Measurements from ENCODE around the gene NCK2.
"Not testable (repeated sequence)": the region's sequence is repeated elsewhere in the genome, so short reads cannot be mapped to it uniquely, and the experiment has no call there.

The NCK2 gene

GRCh38 chr2:105754994-105755393 is 10.3 kb downstream of the NCK2 start:
- DNase-seq (ENCODE audit: low read depth in 2 of 2), result no peak

- DNase-seq (ENCODE audit: low read depth in 2 of 2), result no peak
Measured at GRCh38 chr2:105755895-105756294, 11.2 kb downstream of the NCK2 start.

GRCh38 chr2:105756435-105756834 is 11.7 kb downstream of the NCK2 start:
- DNase-seq (ENCODE audit: low read depth in 2 of 2), result no peak

GRCh38 chr2:105756865-105757264 is 12.2 kb downstream of the NCK2 start:
- DNase-seq (ENCODE audit: low read depth in 2 of 2), result not testable (repeated sequence)

- no peak for DNase-seq (ENCODE audit: low read depth in 2 of 2)
Measured at GRCh38 chr2:105757433-105757832, 12.7 kb downstream of the NCK2 start.

- no peak for DNase-seq (ENCODE audit: low read depth in 2 of 2)
Measured at GRCh38 chr2:105760191-105760590, 15.5 kb downstream of the NCK2 start.

GRCh38 chr2:105760639-105761337 is 16.1 kb downstream of the NCK2 start:
- no peak for DNase-seq (ENCODE audit: low read depth in 2 of 2)

GRCh38 chr2:105761931-105762515 is 17.3 kb downstream of the NCK2 start:
- no peak for DNase-seq (ENCODE audit: low read depth in 2 of 2)

GRCh38 chr2:105763076-105763475 is 18.4 kb downstream of the NCK2 start:
- no peak for DNase-seq (ENCODE audit: low read depth in 2 of 2)

GRCh38 chr2:105764059-105764458 is 19.3 kb downstream of the NCK2 start:
- DNase-seq (ENCODE audit: low read depth in 2 of 2), result no peak

- DNase-seq (ENCODE audit: low read depth in 2 of 2), result no peak
Measured at GRCh38 chr2:105765415-105766299, 20.9 kb downstream of the NCK2 start.

GRCh38 chr2:105766300-105766866 is 21.7 kb downstream of the NCK2 start:
- no peak for DNase-seq (ENCODE audit: low read depth in 2 of 2)

- DNase-seq (ENCODE audit: low read depth in 2 of 2), result no peak
Measured at GRCh38 chr2:105768176-105768575, 23.5 kb downstream of the NCK2 start.

- no peak for DNase-seq (ENCODE audit: low read depth in 2 of 2)
Measured at GRCh38 chr2:105768961-105769452, 24.3 kb downstream of the NCK2 start.

GRCh38 chr2:105769504-105769903 is 24.8 kb downstream of the NCK2 start:
- DNase-seq (ENCODE audit: low read depth in 2 of 2), result no peak

- DNase-seq (ENCODE audit: low read depth in 2 of 2), result no peak
Measured at GRCh38 chr2:105770149-105770548, 25.4 kb downstream of the NCK2 start.

GRCh38 chr2:105771291-105771690 is 26.6 kb downstream of the NCK2 start:
- not testable (repeated sequence) for DNase-seq (ENCODE audit: low read depth in 2 of 2)

GRCh38 chr2:105771836-105772235 is 27.1 kb downstream of the NCK2 start:
- DNase-seq (ENCODE audit: low read depth in 2 of 2), result no peak

GRCh38 chr2:105772362-105772761 is 27.6 kb downstream of the NCK2 start:
- DNase-seq (ENCODE audit: low read depth in 2 of 2), result no peak

- DNase-seq (ENCODE audit: low read depth in 2 of 2), result no peak
Measured at GRCh38 chr2:105773568-105773967, 28.9 kb downstream of the NCK2 start.

GRCh38 chr2:105774781-105775337 is 30.1 kb downstream of the NCK2 start:
- DNase-seq (ENCODE audit: low read depth in 2 of 2), result no peak
